ENCODE data around the gene FBXW2. TPM values are rescaled to one million over a fixed set of nuclear protein-coding genes. Genes with fewer than 3 reads are reported as not detected.

FBXW2 gene
- total and polyA plus RNA-seq, 4 donors, result 34.7 to 50.0 (median 48.0) TPM

GRCh38 chr9:120737416-120738165 lies 55.6 kb downstream of the FBXW2 start:
- Histone ChIP-seq H3K9me3 (ENCODE audit: control insufficient read depth, insufficient read depth, low read length) (no peaks in the 10 kb centered on the region), H3K27ac (ENCODE audit: low read depth, low read length) (no peak overlapping the region), H3K36me3 (ENCODE audit: control insufficient read depth, insufficient read depth, low read length) (no peaks in the 10 kb centered on the region), H3K4me1 (ENCODE audit: control insufficient read depth, insufficient read depth, low read length) (no peaks in the 10 kb centered on the region), H3K27me3 (ENCODE audit: control insufficient read depth, insufficient read depth, low read length) (no peaks in the 10 kb centered on the region), H3K4me3 (ENCODE audit: low read depth, low read length) (no peak overlapping the region)
- DNase-seq (ENCODE audit: low read depth in 4 of 6, low spot score in 6 of 6), result no peak
- 100% methylated on average over 5 of the region's 5 CpGs for WGBS (ENCODE audit: insufficient coverage)

DNA sequence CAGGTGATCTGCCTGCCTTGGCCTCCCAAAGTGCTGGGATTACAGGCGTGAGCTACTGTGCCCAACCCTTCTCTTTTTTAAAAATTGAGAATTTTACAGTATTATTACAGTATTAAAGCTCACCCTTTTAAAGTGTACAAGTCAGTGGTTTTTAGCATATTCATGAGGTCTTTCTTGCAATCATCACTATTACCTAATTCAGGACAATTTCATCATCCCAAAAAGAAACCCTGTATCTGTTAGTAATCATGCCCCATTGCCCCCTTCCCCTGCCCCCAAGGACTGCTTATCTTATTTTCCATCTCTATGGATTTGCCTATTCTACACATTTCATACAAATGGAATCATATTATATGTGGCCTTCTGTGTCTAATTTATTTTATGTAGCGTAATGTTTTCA lies 56.3 kb downstream of the FBXW2 start:
- WGBS (ENCODE audit: insufficient coverage), result no CpG with 5 or more reads among the region's 2 CpGs

GRCh38 chr9:120735415-120736126 lies 57.6 kb downstream of the FBXW2 start:
- Histone ChIP-seq H3K27ac (ENCODE audit: low read depth, low read length) (no peak overlapping the region), H3K4me1 (ENCODE audit: control insufficient read depth, insufficient read depth, low read length) (peaks cover 7% of the 10 kb centered on the region), H3K36me3 (ENCODE audit: control insufficient read depth, insufficient read depth, low read length) (no peaks in the 10 kb centered on the region), H3K9me3 (ENCODE audit: control insufficient read depth, insufficient read depth, low read length) (no peaks in the 10 kb centered on the region), H3K27me3 (ENCODE audit: control insufficient read depth, insufficient read depth, low read length) (no peaks in the 10 kb centered on the region), H3K4me3 (ENCODE audit: low read depth, low read length) (no peak overlapping the region)
- WGBS (ENCODE audit: insufficient coverage), result 83% methylated on average over 2 of the region's 3 CpGs
- DNase-seq (ENCODE audit: low read depth in 4 of 6, low spot score in 6 of 6), result no peak

More for the DNA sequence above, 56.3 kb downstream of the FBXW2 start:
- Histone ChIP-seq H3K9me3 (ENCODE audit: control insufficient read depth, insufficient read depth, low read length) (no peaks in the 10 kb centered on the region), H3K36me3 (ENCODE audit: control insufficient read depth, insufficient read depth, low read length) (no peaks in the 10 kb centered on the region), H3K4me1 (ENCODE audit: control insufficient read depth, insufficient read depth, low read length) (no peaks in the 10 kb centered on the region), H3K4me3 (ENCODE audit: low read depth, low read length) (no peak overlapping the region), H3K27ac (ENCODE audit: low read depth, low read length) (no peak overlapping the region), H3K27me3 (ENCODE audit: control insufficient read depth, insufficient read depth, low read length) (no peaks in the 10 kb centered on the region)
- no peak for DNase-seq (ENCODE audit: low read depth in 4 of 6, low spot score in 6 of 6)

GRCh38 chr9:120734607-120735410 lies 58.4 kb downstream of the FBXW2 start:
- Histone ChIP-seq H3K4me1 (ENCODE audit: control insufficient read depth, insufficient read depth, low read length) (peaks cover 7% of the 10 kb centered on the region), H3K4me3 (ENCODE audit: low read depth, low read length) (no peak overlapping the region), H3K27me3 (ENCODE audit: control insufficient read depth, insufficient read depth, low read length) (no peaks in the 10 kb centered on the region), H3K27ac (ENCODE audit: low read depth, low read length) (no peak overlapping the region), H3K36me3 (ENCODE audit: control insufficient read depth, insufficient read depth, low read length) (no peaks in the 10 kb centered on the region), H3K9me3 (ENCODE audit: control insufficient read depth, insufficient read depth, low read length) (no peaks in the 10 kb centered on the region)
- DNase-seq (ENCODE audit: low read depth in 4 of 6, low spot score in 6 of 6), result peak in 1 of 6 donors; percentile 13
- 57% methylated on average over 1 of the region's 2 CpGs for WGBS (ENCODE audit: insufficient coverage)

DNA sequence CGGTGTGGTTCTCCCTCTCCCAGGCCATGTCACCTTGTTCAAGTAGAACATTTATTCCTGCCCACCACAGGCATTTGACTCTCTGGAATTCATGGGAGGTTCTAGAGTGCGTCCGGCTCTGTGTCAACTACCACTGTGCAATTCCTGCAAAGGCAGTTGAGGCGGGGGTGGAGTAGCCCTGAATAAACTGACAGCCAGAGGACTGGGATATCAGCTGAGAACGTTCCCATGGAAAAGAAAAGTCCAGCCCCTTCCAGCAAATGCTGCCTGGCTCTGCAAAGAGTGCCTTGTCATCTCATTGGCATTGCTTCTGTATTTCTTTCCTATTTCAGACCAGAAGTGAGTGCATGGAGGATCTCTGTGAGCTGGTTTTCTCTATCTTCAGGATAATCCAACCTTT lies 60.0 kb downstream of the FBXW2 start:
- Histone ChIP-seq H3K4me3 (ENCODE audit: low read depth, low read length) (no peak overlapping the region), H3K27me3 (ENCODE audit: control insufficient read depth, insufficient read depth, low read length) (no peaks in the 10 kb centered on the region), H3K9me3 (ENCODE audit: control insufficient read depth, insufficient read depth, low read length) (no peaks in the 10 kb centered on the region), H3K27ac (ENCODE audit: low read depth, low read length) (no peak overlapping the region), H3K4me1 (ENCODE audit: control insufficient read depth, insufficient read depth, low read length) (peaks cover 7% of the 10 kb centered on the region), H3K36me3 (ENCODE audit: control insufficient read depth, insufficient read depth, low read length) (no peaks in the 10 kb centered on the region)
- peak in 1 of 6 donors; percentile 14 for DNase-seq (ENCODE audit: low read depth in 4 of 6, low spot score in 6 of 6)
- 82% methylated on average over 4 of the region's 5 CpGs for WGBS (ENCODE audit: insufficient coverage)

GRCh38 chr9:120730654-120731514 lies 62.3 kb downstream of the FBXW2 start:
- no peak overlapping the region for H3K4me3 ChIP-seq (ENCODE audit: low read depth, low read length)
- no peaks in the 10 kb centered on the region for H3K27me3 ChIP-seq (ENCODE audit: control insufficient read depth, insufficient read depth, low read length)
- no peaks in the 10 kb centered on the region for H3K36me3 ChIP-seq (ENCODE audit: control insufficient read depth, insufficient read depth, low read length)
- WGBS (ENCODE audit: insufficient coverage), result 50% methylated on average over 4 of the region's 7 CpGs
- DNase-seq (ENCODE audit: low read depth in 4 of 6, low spot score in 6 of 6), result peak in 1 of 6 donors; percentile 28
- peaks cover 7% of the 10 kb centered on the region for H3K4me1 ChIP-seq (ENCODE audit: control insufficient read depth, insufficient read depth, low read length)
- no peaks in the 10 kb centered on the region for H3K9me3 ChIP-seq (ENCODE audit: control insufficient read depth, insufficient read depth, low read length)
- no peak overlapping the region for H3K27ac ChIP-seq (ENCODE audit: low read depth, low read length)

DNA sequence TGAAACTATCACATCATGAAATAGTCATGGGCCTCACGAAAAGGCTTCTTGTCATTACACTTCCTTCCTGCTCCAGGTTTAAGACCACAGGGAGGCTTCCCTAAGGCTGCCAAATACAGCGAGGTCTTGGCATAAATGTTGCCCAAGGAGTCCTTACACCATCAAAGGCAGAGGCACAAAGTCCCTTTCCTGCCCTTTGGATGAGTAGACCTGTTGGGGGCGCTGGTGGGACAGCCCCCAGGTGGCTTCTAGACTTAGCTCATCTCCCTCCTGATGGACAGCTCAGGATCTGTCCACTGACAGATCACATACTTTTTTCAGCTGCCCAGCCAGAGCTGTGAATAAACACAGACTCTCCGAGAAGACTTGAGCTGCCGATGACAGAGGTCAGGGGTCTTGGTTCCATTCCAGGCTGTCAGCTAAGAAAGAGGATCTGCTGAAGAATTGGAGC lies 63.4 kb downstream of the FBXW2 start:
- no peaks in the 10 kb centered on the region for H3K27me3 ChIP-seq (ENCODE audit: control insufficient read depth, insufficient read depth, low read length)
- no peak for DNase-seq (ENCODE audit: low read depth in 4 of 6, low spot score in 6 of 6)
- no peak overlapping the region for H3K4me3 ChIP-seq (ENCODE audit: low read depth, low read length)
- 33% methylated on average over 2 of the region's 5 CpGs for WGBS (ENCODE audit: insufficient coverage)
- H3K4me1 ChIP-seq (ENCODE audit: control insufficient read depth, insufficient read depth, low read length), result peaks cover 7% of the 10 kb centered on the region
- no peaks in the 10 kb centered on the region for H3K9me3 ChIP-seq (ENCODE audit: control insufficient read depth, insufficient read depth, low read length)
- no peaks in the 10 kb centered on the region for H3K36me3 ChIP-seq (ENCODE audit: control insufficient read depth, insufficient read depth, low read length)
- H3K27ac ChIP-seq (ENCODE audit: low read depth, low read length), result no peak overlapping the region

- H3K4me1 ChIP-seq (ENCODE audit: control insufficient read depth, insufficient read depth, low read length), result peaks cover 7% of the 10 kb centered on the region
- WGBS (ENCODE audit: insufficient coverage), result 84% methylated on average over 1 of the region's 2 CpGs
- H3K27ac ChIP-seq (ENCODE audit: low read depth, low read length), result no peak overlapping the region
These were observed 66.7 kb downstream of the FBXW2 start for GRCh38 chr9:120726484-120726883.

DNA sequence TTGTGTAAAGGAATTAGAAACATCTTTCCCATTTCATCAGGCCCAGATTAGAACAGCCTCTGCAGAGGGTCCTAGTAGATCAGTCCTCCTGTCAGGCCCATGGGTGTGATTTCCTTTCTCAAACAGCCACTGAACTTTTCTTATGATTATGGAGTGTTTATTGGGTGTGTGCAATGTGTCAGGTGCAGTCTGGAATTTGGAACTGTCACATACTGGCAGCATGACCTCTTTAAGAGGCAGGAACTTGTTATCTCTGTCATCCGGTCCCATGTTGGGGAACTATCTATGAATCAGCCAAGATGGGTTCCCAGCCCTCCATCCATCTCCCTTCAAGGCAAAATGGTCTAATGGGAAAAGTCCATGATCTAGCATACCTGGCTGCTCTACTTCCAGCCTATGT lies 67.3 kb downstream of the FBXW2 start:
- no peaks in the 10 kb centered on the region for H3K27me3 ChIP-seq (ENCODE audit: control insufficient read depth, insufficient read depth, low read length)
- no peak for DNase-seq (ENCODE audit: low read depth in 4 of 6, low spot score in 6 of 6)
- WGBS (ENCODE audit: insufficient coverage), result 100% methylated on average over 1 of the region's 1 CpG

More at GRCh38 chr9:120726484-120726883, 66.7 kb downstream of the FBXW2 start:
- Histone ChIP-seq H3K36me3 (ENCODE audit: control insufficient read depth, insufficient read depth, low read length) (no peaks in the 10 kb centered on the region), H3K4me3 (ENCODE audit: low read depth, low read length) (no peak overlapping the region), H3K9me3 (ENCODE audit: control insufficient read depth, insufficient read depth, low read length) (no peaks in the 10 kb centered on the region), H3K27me3 (ENCODE audit: control insufficient read depth, insufficient read depth, low read length) (no peaks in the 10 kb centered on the region)
- DNase-seq (ENCODE audit: low read depth in 4 of 6, low spot score in 6 of 6), result no peak

More for the DNA sequence above, 67.3 kb downstream of the FBXW2 start:
- Histone ChIP-seq H3K36me3 (ENCODE audit: control insufficient read depth, insufficient read depth, low read length) (no peaks in the 10 kb centered on the region), H3K4me1 (ENCODE audit: control insufficient read depth, insufficient read depth, low read length) (peaks cover 3% of the 10 kb centered on the region), H3K4me3 (ENCODE audit: low read depth, low read length) (no peak overlapping the region), H3K27ac (ENCODE audit: low read depth, low read length) (no peak overlapping the region), H3K9me3 (ENCODE audit: control insufficient read depth, insufficient read depth, low read length) (no peaks in the 10 kb centered on the region)

Data from spinal cord (tissue), 10 donors.